ENCODE measurements around the gene HMOX1. TPM values are rescaled to one million over a fixed set of nuclear protein-coding genes. Genes with fewer than 3 reads are reported as not detected.

The HMOX1 gene
- total and polyA plus RNA-seq, 2 of the 13 experiments (the other 11 are each of a cell fraction or from before 2014, with no cell fraction given) = 53.6 to 67.4 TPM

- TF ChIP-seq UBTF (CRISPR knock-in tag; IDR thresholded peaks at IDR 0.05) (no peak), MYNN (CRISPR knock-in tag; IDR thresholded peaks at IDR 0.05; ENCODE audit: low read depth) (no peak), TEAD3 (CRISPR knock-in tag; optimal IDR thresholded peaks at IDR 0.05; ENCODE audit: borderline replicate concordance) (peak; percentile 27), SNAI1 (CRISPR knock-in tag; IDR thresholded peaks at IDR 0.05; ENCODE audit: borderline replicate concordance) (no peak), ZNF720 (CRISPR knock-in tag; IDR thresholded peaks at IDR 0.05) (no peak), NR1H2 (CRISPR knock-in tag; IDR thresholded peaks at IDR 0.05; ENCODE audit: borderline replicate concordance, low read depth) (no peak), SP2 (CRISPR knock-in tag; IDR thresholded peaks at IDR 0.05) (no peak)
Observed at GRCh38 chr22:35380013-35380412, 883 bp upstream of the HMOX1 start (continued).

GRCh38 chr22:35381424-35382009 lies 621 bp downstream of the HMOX1 start:
- in situ Hi-C loops (cut with HindIII; ENCODE audit: extremely low pct_ligation_motif_present, low pct_unique_long_range_greater_than_20kb) = no loop called here
- Histone ChIP-seq H3K4me2 (ENCODE audit: low read depth, low read length) (peak overlapping the region; percentile 95), H2AFZ (ENCODE audit: low read length) (no peak overlapping the region), H3K27ac (ENCODE audit: extremely low read length, insufficient read depth, low read length) (peak overlapping the region; percentile 27), H4K20me1 (ENCODE audit: insufficient read depth, low read length) (peaks cover 4% of the 10 kb centered on the region; the same call in 1 of the 2 replicates), H3K79me2 (ENCODE audit: insufficient read depth, low read length) (peaks cover 22% of the 10 kb centered on the region), H3K36me3 (replicated peaks in 1 of 2; ENCODE audit: control insufficient read depth in 1 of 2, insufficient read depth in 2 of 2, low read length in 2 of 2) (peaks cover 4 to 13% of the 10 kb centered on the region in 2 experiments), H3K4me3 (replicated peaks in 1 of 3; ENCODE audit: insufficient read depth in 1 of 3, low read depth in 2 of 3, low read length in 3 of 3) (peak overlapping the region; percentile 61 to 92 (median 81)), H3K9me3 (ENCODE audit: low read length) (no peaks in the 10 kb centered on the region), H3K4me1 (ENCODE audit: insufficient read depth, low read length) (peaks cover 83% of the 10 kb centered on the region), H3K9ac (ENCODE audit: insufficient read depth, low read depth, low read length) (peak overlapping the region; percentile 70), H3K27me3 (ENCODE audit: control insufficient read depth in 1 of 2, insufficient read depth in 2 of 2, low read length in 2 of 2) (no peaks in the 10 kb centered on the region; a peak in 1 of 5 replicates)
- BruUV-seq (replicated peaks) = TSS peak; percentile 60
- POLR2A ChIA-PET = interaction anchor here (2.0 kb wide), 1 partner anchor 16 kb away, joined by 11 read pairs; no protein-coding TSS in a partner anchor
- intact Hi-C loops (cut with micrococcal nuclease; ENCODE audit: unreplicated experiment) = loop anchor here (1.0 to 2.0 kb wide), 2 partner anchors 15 to 31 kb away; no protein-coding TSS in a partner anchor
- FAIRE-seq (peak; percentile 23), ATAC-seq (peak; percentile 19), DNase-seq (ENCODE audit: low spot score) (no peak)
- CTCF ChIA-PET (ENCODE audit: low intra/inter-chr PET ratio, low total read pairs) = interaction anchor here (1.7 kb wide), 1 partner anchor 31 kb away, joined by 5 read pairs; no protein-coding TSS in a partner anchor
- WGBS (ENCODE audit: low lambda C conversion rate) = 0% methylated on average over 5 of the region's 5 CpGs
- TF ChIP-seq KAT7 (CRISPR knock-in tag; IDR thresholded peaks at IDR 0.05; ENCODE audit: borderline replicate concordance) (0 out of 2 replicates have a peak, but pooled peaks have one; percentile 7), ZNF598 (CRISPR knock-in tag; IDR thresholded peaks at IDR 0.05; ENCODE audit: borderline replicate concordance) (0 out of 2 replicates have a peak, but pooled peaks have one; percentile 9), HNF4A (CRISPR knock-in tag; IDR thresholded peaks at IDR 0.05) (peak; percentile 50; the same call in 1 of the 2 replicates), ASH2L (IDR thresholded peaks at IDR 0.05; ENCODE audit: insufficient read length, low read depth, low read length) (peak; percentile 16), ZSCAN31 (CRISPR knock-in tag; IDR thresholded peaks at IDR 0.05; ENCODE audit: low read depth) (0 out of 2 replicates have a peak, but pooled peaks have one; percentile 35), SRY (CRISPR knock-in tag; IDR thresholded peaks at IDR 0.05) (0 out of 2 replicates have a peak, but pooled peaks have one; percentile 1), ZNF33B (CRISPR knock-in tag; IDR thresholded peaks at IDR 0.05) (0 out of 2 replicates have a peak, but pooled peaks have one; percentile 7), MAZ (IDR thresholded peaks at IDR 0.05; ENCODE audit: borderline replicate concordance, low read depth, low read length) (no peak), MAZ (CRISPR knock-in tag; IDR thresholded peaks at IDR 0.05; ENCODE audit: low read depth) (0 out of 2 replicates have a peak, but pooled peaks have one; percentile 58), SKIL (CRISPR knock-in tag; IDR thresholded peaks at IDR 0.05; ENCODE audit: borderline replicate concordance) (no peak)
